Body of pancreas (tissue), 4 donors: ENCODE data around the gene TNFRSF4.

Experiments used
- POLR2A ChIP-seq, 3 donors: fragments of 450-650 bp; IDR thresholded peaks; one replicate each; pipeline ENCODE4 v1.6.1; 2016; ENCODE audit warnings: antibody characterized with exemption in 3 of 3, mild to moderate bottlenecking in 2 of 3
- TF ChIP-seq, protein P1 (sequence below), 7 experiments: fragments of 450-650 bp in 4 of 7; fragments of 200-600 bp in 3 of 7; sonication (generic) in 3 of 7; IDR thresholded peaks; one replicate each; pipeline ENCODE4 v1.5.1; 2016 to 2019; ENCODE audit warnings: antibody characterized with exemption in 7 of 7

DNA sequence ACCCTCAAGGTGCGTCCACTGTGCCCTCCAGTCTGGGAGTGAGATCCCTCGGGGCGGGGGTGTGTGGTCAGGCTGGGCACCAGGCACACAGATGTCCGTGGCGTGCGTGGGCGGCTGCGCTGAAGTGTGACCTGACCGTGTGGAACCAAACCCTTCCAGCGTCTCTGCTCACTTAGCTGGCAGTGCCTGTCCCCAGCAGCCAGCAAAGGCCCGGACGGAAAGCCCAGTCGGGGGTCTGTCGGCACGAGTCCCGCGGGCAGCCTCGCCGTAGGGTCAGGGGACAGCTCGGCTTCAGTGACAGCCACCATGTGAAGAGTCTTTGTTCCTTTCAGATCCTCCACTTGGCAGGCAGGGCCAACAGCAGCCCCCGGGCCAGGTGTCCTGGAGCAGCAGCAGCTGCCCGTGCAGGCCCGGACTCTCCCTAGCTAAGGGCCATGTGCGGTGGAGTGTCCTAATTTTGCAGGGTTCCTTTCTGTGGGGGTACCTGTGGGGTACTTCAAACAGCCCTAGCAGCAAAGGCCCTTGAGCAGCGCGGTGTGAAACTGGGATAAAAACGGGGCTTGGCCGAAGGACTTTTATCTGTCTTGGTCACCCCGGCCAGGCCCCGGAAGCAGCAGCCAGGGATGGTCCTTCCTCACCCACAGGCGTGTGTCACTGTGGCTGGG is 28.7 kb downstream of the TNFRSF4 start:
- TF ChIP-seq, protein P1, sequence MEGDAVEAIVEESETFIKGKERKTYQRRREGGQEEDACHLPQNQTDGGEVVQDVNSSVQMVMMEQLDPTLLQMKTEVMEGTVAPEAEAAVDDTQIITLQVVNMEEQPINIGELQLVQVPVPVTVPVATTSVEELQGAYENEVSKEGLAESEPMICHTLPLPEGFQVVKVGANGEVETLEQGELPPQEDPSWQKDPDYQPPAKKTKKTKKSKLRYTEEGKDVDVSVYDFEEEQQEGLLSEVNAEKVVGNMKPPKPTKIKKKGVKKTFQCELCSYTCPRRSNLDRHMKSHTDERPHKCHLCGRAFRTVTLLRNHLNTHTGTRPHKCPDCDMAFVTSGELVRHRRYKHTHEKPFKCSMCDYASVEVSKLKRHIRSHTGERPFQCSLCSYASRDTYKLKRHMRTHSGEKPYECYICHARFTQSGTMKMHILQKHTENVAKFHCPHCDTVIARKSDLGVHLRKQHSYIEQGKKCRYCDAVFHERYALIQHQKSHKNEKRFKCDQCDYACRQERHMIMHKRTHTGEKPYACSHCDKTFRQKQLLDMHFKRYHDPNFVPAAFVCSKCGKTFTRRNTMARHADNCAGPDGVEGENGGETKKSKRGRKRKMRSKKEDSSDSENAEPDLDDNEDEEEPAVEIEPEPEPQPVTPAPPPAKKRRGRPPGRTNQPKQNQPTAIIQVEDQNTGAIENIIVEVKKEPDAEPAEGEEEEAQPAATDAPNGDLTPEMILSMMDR (IDR thresholded peaks at IDR 0.05): no peak
- TF ChIP-seq POLR2A (IDR thresholded peaks at IDR 0.05): no peak
